Measurements from ENCODE around the gene GPNMB. TPM values are rescaled to one million over a fixed set of nuclear protein-coding genes. Genes with fewer than 3 reads are reported as not detected.

The GPNMB gene
- total and polyA plus RNA-seq, 2 of the 4 experiments (the other 2 are of a cell fraction) = under 0.01 to 0.14 TPM

DNA sequence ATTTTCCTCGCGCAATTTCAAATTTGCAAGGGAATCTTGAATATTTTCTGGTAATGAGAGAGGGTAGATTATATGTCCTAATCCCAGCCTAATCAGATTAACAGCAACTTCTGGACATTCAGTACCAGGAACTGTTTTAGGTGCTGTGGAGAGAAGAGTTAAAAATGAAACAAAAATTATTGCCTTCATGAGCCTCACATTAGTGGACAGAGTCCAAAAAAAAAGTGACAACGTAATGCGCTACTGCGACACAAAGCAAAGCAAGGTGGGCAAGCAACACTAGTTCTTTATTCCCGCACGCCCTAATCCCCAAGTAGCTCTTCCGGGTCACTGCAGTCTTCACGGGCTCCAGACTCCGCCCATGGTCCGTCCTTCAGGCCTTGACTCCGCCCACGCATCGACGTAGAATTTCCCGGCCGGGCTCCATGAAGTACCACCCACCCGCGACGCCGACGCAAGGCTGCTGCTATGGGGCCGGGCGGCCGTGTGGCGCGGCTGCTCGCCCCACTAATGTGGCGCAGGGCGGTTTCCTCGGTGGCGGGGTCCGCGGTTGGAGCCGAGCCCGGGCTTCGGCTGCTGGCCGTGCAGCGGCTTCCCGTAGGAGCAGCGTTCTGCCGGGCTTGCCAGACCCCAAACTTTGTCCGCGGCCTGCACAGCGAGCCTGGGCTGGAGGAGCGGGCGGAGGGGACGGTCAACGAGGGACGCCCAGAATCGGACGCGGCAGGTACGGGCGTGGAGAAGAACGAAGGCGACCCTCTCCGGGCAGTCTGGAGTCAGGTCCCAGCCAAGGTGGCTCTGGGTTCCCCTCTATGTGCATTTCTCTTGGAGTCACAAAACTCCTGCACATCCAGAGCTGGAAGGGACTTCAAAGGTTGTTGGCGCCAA is 52.6 kb downstream of the GPNMB start, which contains the start of gene MALSU1:
Gene MALSU1, plus strand, starts transcription at position 455 of the 885 bp plus-strand sequence. Its CDS starts 14 bp downstream, at position 469.
- H4K91ac ChIP-seq (ENCODE audit: insufficient read depth, low read depth, low read length) = peak within 1 kb of the TSS; percentile 81
- H4K8ac ChIP-seq (ENCODE audit: low read depth in 2 of 2, low read length in 2 of 2) = peak within 1 kb of the TSS; percentile 96 to 100
- H2AK9ac ChIP-seq (replicated peaks; ENCODE audit: low read depth, low read length, poor library complexity) = peak within 1 kb of the TSS; percentile 95
- 1% methylated on average over 39 of the region's 59 CpGs; no CpG with 5 or more reads in 1 of the 2 experiments for WGBS, 2 experiments (ENCODE audit: extremely low coverage in 2 of 2, insufficient read length in 1 of 2)
- H3K9me1 ChIP-seq (ENCODE audit: insufficient read depth, low read length) = peaks cover 13% of the 10 kb centered on the region
- H2BK15ac ChIP-seq (ENCODE audit: low read depth, low read length) = peak within 1 kb of the TSS; percentile 84; the same call in 2 of the 3 replicates
- peak within 1 kb of the TSS; percentile 90 for H3K14ac ChIP-seq (replicated peaks; ENCODE audit: low read depth, low read length)
- no peaks in the 10 kb centered on the region for H3K9me3 ChIP-seq (ENCODE audit: control insufficient read depth, insufficient read depth, low read length)
- peak within 1 kb of the TSS; percentile 76 for H2BK5ac ChIP-seq (ENCODE audit: low read depth, low read length, poor library complexity, severe bottlenecking)
- H3K36me3 ChIP-seq (ENCODE audit: control insufficient read depth, insufficient read depth, low read length) = no peaks in the 10 kb centered on the region
- no TSS peak for BruUV-seq (replicated peaks)
- no peaks in the 10 kb centered on the region for H3K27me3 ChIP-seq (ENCODE audit: control insufficient read depth, insufficient read depth, low read length)
- peak within 1 kb of the TSS; percentile 6; the same call in 1 of the 2 replicates for H2BK20ac ChIP-seq (ENCODE audit: low read depth, low read length)
- TF ChIP-seq SMC3 (IDR thresholded peaks at IDR 0.05; ENCODE audit: low read depth, low read length) (no peak), FOS (IDR thresholded peaks at IDR 0.05; ENCODE audit: low read depth, low read length) (no peak), BHLHE40 (IDR thresholded peaks at IDR 0.05; ENCODE audit: low read depth, low read length) (peak; percentile 8; the same call in 1 of the 2 replicates), MAZ (IDR thresholded peaks at IDR 0.05; ENCODE audit: borderline replicate concordance, low read depth, low read length) (peak; percentile 59; the same call in 1 of the 2 replicates), RCOR1 (IDR thresholded peaks at IDR 0.05; ENCODE audit: insufficient replicate concordance, low read length) (peak; percentile 8), MXI1 (IDR thresholded peaks at IDR 0.05; ENCODE audit: borderline replicate concordance, low read depth, low read length) (0 out of 2 replicates have a peak, but pooled peaks have one; percentile 69), POLR2A (IDR thresholded peaks at IDR 0.05; ENCODE audit: low read depth, low read length) (peak; percentile 71)
- TF ChIP-seq, protein P1, sequence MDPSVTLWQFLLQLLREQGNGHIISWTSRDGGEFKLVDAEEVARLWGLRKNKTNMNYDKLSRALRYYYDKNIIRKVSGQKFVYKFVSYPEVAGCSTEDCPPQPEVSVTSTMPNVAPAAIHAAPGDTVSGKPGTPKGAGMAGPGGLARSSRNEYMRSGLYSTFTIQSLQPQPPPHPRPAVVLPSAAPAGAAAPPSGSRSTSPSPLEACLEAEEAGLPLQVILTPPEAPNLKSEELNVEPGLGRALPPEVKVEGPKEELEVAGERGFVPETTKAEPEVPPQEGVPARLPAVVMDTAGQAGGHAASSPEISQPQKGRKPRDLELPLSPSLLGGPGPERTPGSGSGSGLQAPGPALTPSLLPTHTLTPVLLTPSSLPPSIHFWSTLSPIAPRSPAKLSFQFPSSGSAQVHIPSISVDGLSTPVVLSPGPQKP (IDR thresholded peaks at IDR 0.05; ENCODE audit: borderline replicate concordance, low read depth, low read length) = no peak
- H3K4me1 ChIP-seq (ENCODE audit: control insufficient read depth, insufficient read depth, low read length) = peaks cover 5% of the 10 kb centered on the region
- in situ Hi-C loops (cut with MboI; ENCODE audit: low sequenced_read_pairs) = no loop called here
- peaks cover 7% of the 10 kb centered on the region; the same call in 1 of the 2 replicates for H4K20me1 ChIP-seq (ENCODE audit: insufficient read depth, low read length)
- intact Hi-C loops (cut with micrococcal nuclease) = no loop called here
- ChIA-PET POLR2A (ENCODE audit: unreplicated experiment) (interaction anchor here (0.5 kb wide), 1 partner anchor 161 kb away, joined by 4 read pairs; no protein-coding TSS in a partner anchor), CTCF (no interaction called here)
- peak within 1 kb of the TSS; percentile 85 for H3K4me3 ChIP-seq (ENCODE audit: insufficient read depth, low read depth, low read length)
- peak within 1 kb of the TSS; percentile 85 for H3K27ac ChIP-seq (ENCODE audit: insufficient read depth, low read length)
- DNase-seq (peak; percentile 96), ATAC-seq (ENCODE audit: low read depth) (peak; percentile 99)
- peak within 1 kb of the TSS; percentile 92 for H2AFZ ChIP-seq (replicated peaks; ENCODE audit: low read length, poor library complexity)
- H3K23ac ChIP-seq (ENCODE audit: low read depth, low read length) = peak within 1 kb of the TSS; percentile 89
- H3K4me2 ChIP-seq (ENCODE audit: low read depth, low read length) = peak within 1 kb of the TSS; percentile 99
- H4K5ac ChIP-seq (ENCODE audit: low read depth, low read length) = peak within 1 kb of the TSS; percentile 98
- H3K9ac ChIP-seq (ENCODE audit: low read depth, low read length) = peak within 1 kb of the TSS; percentile 92
- H3K79me1 ChIP-seq (ENCODE audit: low read depth in 1 of 2, low read length in 2 of 2) = peaks cover 8 to 32% of the 10 kb centered on the region in 2 experiments; a peak in 3 of 4 replicates
- H2AK5ac ChIP-seq (ENCODE audit: low read depth, low read length) = peak within 1 kb of the TSS; percentile 80
- H3K56ac ChIP-seq (ENCODE audit: extremely low read depth, insufficient read depth, low read length) = peak within 1 kb of the TSS; percentile 81
- dilution Hi-C loops (cut with HindIII; ENCODE audit: low sequenced_read_pairs, unreplicated experiment) = no loop called here
- peak within 1 kb of the TSS; percentile 74 for H3K18ac ChIP-seq (ENCODE audit: low read depth, low read length)
- peak within 1 kb of the TSS; percentile 86 for H3K4ac ChIP-seq (ENCODE audit: low read depth, low read length)
- H2BK120ac ChIP-seq (ENCODE audit: low read depth, low read length) = peak within 1 kb of the TSS; percentile 88
